B cell (primary cell): ENCODE measurements around the gene RBKS. TPM values are rescaled to one million over a fixed set of nuclear protein-coding genes. Genes with fewer than 3 reads are reported as not detected.

Experiments used
- ATAC-seq: fragments of 200-7000 bp; cut with Tn5 transposase; one replicate; pipeline ENCODE4 v1.10.0; 2021; ENCODE audit warnings: low read depth, mild to moderate bottlenecking, moderate number of reproducible peaks, moderate library complexity
- CTCF ChIA-PET: fragments of 350-600 bp; sonication (Branson Sonifier 250); formaldehyde crosslinking; loops from one replicate; lab custom pipeline; 2021; ENCODE audit warnings: antibody characterized with exemption, inconsistent platforms; lab: Charles Lee
- POLR2A ChIA-PET: fragments of 350-600 bp; sonication (Branson Sonifier 250); formaldehyde crosslinking; loops from one replicate; lab custom pipeline; 2021; ENCODE audit warnings: antibody characterized with exemption; lab: Charles Lee
- DNase-seq: peaks from one replicate; pipeline ENCODE4 v3.0.0; 2013
- H2AFZ ChIP-seq: 2 replicates; pipeline ENCODE4 v1.6.1; 2012; ENCODE audit warnings: mild to moderate bottlenecking, low read depth, low read length; ENCODE audit not compliant: insufficient read depth, poor library complexity, severe bottlenecking
- H3K27ac ChIP-seq, 2 donors: 1 replicate in 1 of 2; 2 replicates in 1 of 2; pipeline ENCODE4 v1.5.1; 2012 to 2013; ENCODE audit warnings: low read length in 2 of 2, mild to moderate bottlenecking in 2 of 2, moderate library complexity in 1 of 2
- H3K27me3 ChIP-seq, 4 experiments: fragments of 200-600 bp in 1 of 4; sonication (generic) in 1 of 4; replicated peaks in 1 of 4; 1 replicate in 2 of 4; 2 replicates in 2 of 4; pipeline versions ENCODE4 v1.6.1 to v1.7.0; 2013 to 2016; ENCODE audit warnings: low read length in 3 of 4, mild to moderate bottlenecking in 2 of 4, mixed read lengths in 1 of 4, moderate library complexity in 1 of 4; ENCODE audit not compliant: insufficient read depth in 4 of 4, control insufficient read depth in 3 of 4; ENCODE audit errors: control extremely low read depth in 1 of 4
- H3K36me3 ChIP-seq, 2 experiments: replicated peaks in 1 of 2; 1 replicate in 1 of 2; 2 replicates in 1 of 2; pipeline versions ENCODE4 v1.6.1 to v1.7.1; 2013; ENCODE audit warnings: low read length in 1 of 2; ENCODE audit not compliant: insufficient read depth in 2 of 2, control insufficient read depth in 1 of 2; ENCODE audit errors: control extremely low read depth in 1 of 2, extremely low read depth in 1 of 2
- H3K4me1 ChIP-seq, 2 donors: fragments of 200-600 bp in 1 of 2; sonication (generic) in 1 of 2; 1 replicate in 1 of 2; 2 replicates in 1 of 2; pipeline versions ENCODE4 v1.5.1 to v1.6.1; 2013 to 2017; ENCODE audit warnings: low read length in 2 of 2; ENCODE audit not compliant: control insufficient read depth in 2 of 2, insufficient read depth in 2 of 2
- H3K4me2 ChIP-seq: replicated peaks from 2 replicates; pipeline ENCODE3; 2012; ENCODE audit warnings: mild to moderate bottlenecking, low read depth, low read length; ENCODE audit not compliant: poor library complexity, severe bottlenecking
- H3K4me3 ChIP-seq, 5 experiments: fragments of 200-600 bp in 1 of 5; sonication (generic) in 1 of 5; 1 replicate in 3 of 5; 2 replicates in 2 of 5; pipeline versions ENCODE4 v1.5.1 to v1.7.0; 2011 to 2016; ENCODE audit warnings: low read length in 4 of 5, mild to moderate bottlenecking in 4 of 5, low read depth in 2 of 5, control low read depth in 1 of 5, moderate library complexity in 1 of 5; ENCODE audit not compliant: insufficient read depth in 1 of 5; ENCODE audit errors: control extremely low read depth in 1 of 5, extremely low read depth in 1 of 5
- H3K79me2 ChIP-seq: fragments of 200-600 bp; sonication (generic); one replicate; pipeline ENCODE4 v1.6.0; 2016; ENCODE audit warnings: low read length; ENCODE audit not compliant: control insufficient read depth, insufficient read depth
- H3K9ac ChIP-seq: fragments of 200-600 bp; sonication (generic); 2 replicates; pipeline ENCODE4 v1.6.1; 2017; ENCODE audit warnings: mild to moderate bottlenecking, low read length, moderate library complexity
- H3K9me3 ChIP-seq, 3 donors: one replicate each; pipeline versions ENCODE4 v1.6.1 to v1.7.1; 2013; ENCODE audit warnings: low read length in 2 of 3; ENCODE audit not compliant: control insufficient read depth in 2 of 3, insufficient read depth in 1 of 3; ENCODE audit errors: control extremely low read depth in 1 of 3
- H4K20me1 ChIP-seq: 2 replicates; pipeline ENCODE4 v1.6.0; 2012; ENCODE audit warnings: mild to moderate bottlenecking, low read length; ENCODE audit not compliant: insufficient read depth, control insufficient read depth, poor library complexity, severe bottlenecking
- H3K27ac Mint-ChIP-seq: one replicate; pipeline ENCODE4 v1.8.0; 2021; ENCODE audit warnings: mixed read lengths
- H3K27me3 Mint-ChIP-seq: one replicate; pipeline ENCODE4 v1.8.0; 2021; ENCODE audit warnings: mixed read lengths
- H3K4me1 Mint-ChIP-seq: one replicate; pipeline ENCODE4 v1.8.0; 2021; ENCODE audit warnings: mixed read lengths
- H3K4me3 Mint-ChIP-seq: one replicate; pipeline ENCODE4 v1.8.0; 2021; ENCODE audit warnings: mixed read lengths
- H3K9me3 Mint-ChIP-seq: one replicate; pipeline ENCODE4 v1.8.0; 2022; ENCODE audit warnings: mixed read lengths; ENCODE audit not compliant: insufficient read depth
- CTCF ChIP-seq: fragments of 200-600 bp; IDR thresholded peaks from one replicate; pipeline ENCODE4 v1.8.0; 2022; ENCODE audit warnings: antibody characterized with exemption, mild to moderate bottlenecking
- EZH2 ChIP-seq: IDR thresholded peaks from 2 replicates; pipeline ENCODE4 v1.6.1; 2012; ENCODE audit warnings: borderline replicate concordance, low read depth, mild to moderate bottlenecking, moderate library complexity, low read length; ENCODE audit not compliant: insufficient read depth, poor library complexity, severe bottlenecking
- WGBS: methylation state at CpG from one replicate; pipeline ENCODE4 v1.1.5; 2013; ENCODE audit warnings: missing lambda C conversion rate; ENCODE audit not compliant: insufficient coverage; 5-methylcytosine and 5-hydroxymethylcytosine counted together
- intact Hi-C: fragments of 100-400 bp; cut with micrococcal nuclease; formaldehyde crosslinking; loops from one replicate; pipeline ENCODE4 v1.10.0; 2022
- polyA plus RNA-seq: library from polyadenylated mRNA; depleted of rRNA; stranded (reverse); fragments of >200 nt; gene quantifications from 2 replicates; pipeline ENCODE4 v1.2.3, GENCODE V29; 2012
- total RNA-seq, 2 donors: library from RNA; stranded (reverse); fragments of 120-200 nt in 1 of 2; gene quantifications; 1 replicate in 1 of 2; 2 replicates in 1 of 2; pipeline versions ENCODE4 v1.2.3 to v1.2.4, GENCODE V29; 2013 to 2022

Gene RBKS
- total and polyA plus RNA-seq, 2 donors (not counting 1 experiment from before 2014, with no cell fraction given): 6.4 to 9.2 TPM

- TF ChIP-seq EZH2: no peak
- TF ChIP-seq CTCF: no peak
- Histone ChIP-seq H3K27ac (no peak overlapping the region), H3K79me2 (no peaks in the 10 kb centered on the region), H3K36me3 (no peaks in the 10 kb centered on the region), H2AFZ (no peak overlapping the region), H3K4me3 (no peak overlapping the region), H3K9ac (no peak overlapping the region), H3K4me1 (no peaks in the 10 kb centered on the region), H3K27me3 (no peaks in the 10 kb centered on the region), H3K4me2 (no peak overlapping the region), H3K9me3 (no peaks in the 10 kb centered on the region), H4K20me1 (no peaks in the 10 kb centered on the region)
- Mint-ChIP-seq H3K9me3 (no peaks in the 10 kb centered on the region), H3K27ac (no peak overlapping the region), H3K4me3 (no peak overlapping the region), H3K4me1 (no peaks in the 10 kb centered on the region), H3K27me3 (no peaks in the 10 kb centered on the region)
- WGBS: 100% methylated on average over 2 of the region's 3 CpGs
- intact Hi-C loops: no loop called here
- DNase-seq (no peak), ATAC-seq (no peak)
- CTCF ChIA-PET: interaction anchor here (0.7 kb wide), 1 partner anchor 117 kb away, joined by 5 read pairs; no protein-coding TSS in a partner anchor
- POLR2A ChIA-PET: no interaction called here
Measured at GRCh38 chr2:27849558-27850205, 40.5 kb downstream of the RBKS start.

- Histone ChIP-seq H3K4me1 (no peaks in the 10 kb centered on the region), H3K36me3 (no peaks in the 10 kb centered on the region), H4K20me1 (no peaks in the 10 kb centered on the region), H2AFZ (no peak overlapping the region), H3K27ac (no peak overlapping the region), H3K4me3 (no peak overlapping the region), H3K9me3 (no peaks in the 10 kb centered on the region), H3K79me2 (no peaks in the 10 kb centered on the region), H3K27me3 (no peaks in the 10 kb centered on the region), H3K9ac (no peak overlapping the region), H3K4me2 (no peak overlapping the region)
- no peak for DNase-seq
- TF ChIP-seq CTCF: no peak
- TF ChIP-seq EZH2: no peak
- intact Hi-C loops: no loop called here
- Mint-ChIP-seq H3K27ac (no peak overlapping the region), H3K4me1 (no peaks in the 10 kb centered on the region), H3K4me3 (no peak overlapping the region), H3K27me3 (no peaks in the 10 kb centered on the region), H3K9me3 (no peaks in the 10 kb centered on the region)
- POLR2A ChIA-PET: no interaction called here
- CTCF ChIA-PET: no interaction called here
- WGBS: no CpG with 5 or more reads among the region's 2 CpGs
- no peak for ATAC-seq
Measured at GRCh38 chr2:27847333-27847732, 42.9 kb downstream of the RBKS start.
